Stimulated activated CD4-positive, alpha-beta T cell treated with anti-CD3 and anti-CD28 coated beads, Interleukin-2, amount 100 ng/mL, for 4 hours (primary cell): ENCODE data around the gene PPIB.
"Not testable (repeated sequence)": the region's sequence is repeated elsewhere in the genome, so short reads cannot be mapped to it uniquely, and the experiment has no call there.

ENCODE experiments used
- DNase-seq: peaks from one replicate; pipeline ENCODE4 v3.0.0-alpha.2; 2020; ENCODE audit warnings: low read depth

The PPIB gene

GRCh38 chr15:64141798-64142512 is 20.9 kb downstream of the PPIB start:
- DNase-seq, result no peak

- no peak for DNase-seq
These were observed 24.4 kb downstream of the PPIB start for GRCh38 chr15:64138331-64138941.

- DNase-seq, result no peak
These were observed 25.5 kb downstream of the PPIB start for GRCh38 chr15:64137226-64137833.

- DNase-seq, result no peak
These were observed 26.5 kb downstream of the PPIB start for GRCh38 chr15:64136347-64136746.

GRCh38 chr15:64134345-64134829 is 28.4 kb downstream of the PPIB start:
- DNase-seq, result no peak

- no peak for DNase-seq
These were observed 29.0 kb downstream of the PPIB start for GRCh38 chr15:64133623-64134344.

- DNase-seq, result no peak
These were observed 30.6 kb downstream of the PPIB start for GRCh38 chr15:64132217-64132616.

- no peak for DNase-seq
These were observed 31.3 kb downstream of the PPIB start for GRCh38 chr15:64131547-64131946.

GRCh38 chr15:64130159-64130558 is 32.7 kb downstream of the PPIB start:
- no peak for DNase-seq

- no peak for DNase-seq
These were observed 35.1 kb downstream of the PPIB start for GRCh38 chr15:64127521-64128270.

GRCh38 chr15:64125978-64126377 is 36.8 kb downstream of the PPIB start:
- DNase-seq, result no peak

- DNase-seq, result no peak
These were observed 39.9 kb downstream of the PPIB start for GRCh38 chr15:64122936-64123351.

GRCh38 chr15:64122444-64122843 is 40.4 kb downstream of the PPIB start:
- DNase-seq, result no peak

- DNase-seq, result no peak
These were observed 41.2 kb downstream of the PPIB start for GRCh38 chr15:64121614-64122013.

- DNase-seq, result not testable (repeated sequence)
These were observed 42.5 kb downstream of the PPIB start for GRCh38 chr15:64120322-64120721.

GRCh38 chr15:64117759-64118487 is 44.9 kb downstream of the PPIB start:
- DNase-seq, result no peak

GRCh38 chr15:64112904-64113303 is 49.9 kb downstream of the PPIB start:
- no peak for DNase-seq

- DNase-seq, result no peak
These were observed 50.6 kb downstream of the PPIB start for GRCh38 chr15:64112073-64112772.

GRCh38 chr15:64111679-64112050 is 51.2 kb downstream of the PPIB start:
- no peak for DNase-seq

GRCh38 chr15:64110950-64111678 is 51.7 kb downstream of the PPIB start:
- no peak for DNase-seq
